ENCODE measurements around the gene RGS14. TPM values are rescaled to one million over a fixed set of nuclear protein-coding genes. Genes with fewer than 3 reads are reported as not detected.

Gene RGS14
- total and polyA plus RNA-seq, 4 donors, result 5.7 to 15.0 (median 9.1) TPM

GRCh38 chr5:177333420-177334154 is 24.1 kb upstream of the RGS14 start:
- ATAC-seq (ENCODE audit: low FRiP score) (no peak), DNase-seq (peak in 1 of 2 donors; percentile 55)
- WGBS, 2 donors, result 78 to 86% methylated on average over 16 of the region's 16 CpGs
- intact Hi-C loops (cut with DNase I), result no loop called here
- Histone ChIP-seq H3K27me3 (ENCODE audit: control insufficient read depth in 1 of 2, insufficient read depth in 2 of 2, low read length in 1 of 2) (no peaks in the 10 kb centered on the region), H3K36me3 (ENCODE audit: control insufficient read depth in 1 of 2, insufficient read depth in 2 of 2, low read length in 1 of 2) (peaks cover 4 to 14% of the 10 kb centered on the region in 2 donors), H3K4me3 (ENCODE audit: low read length in 2 of 2) (no peak overlapping the region), H3K9me3 (ENCODE audit: control insufficient read depth, low read length) (no peaks in the 10 kb centered on the region), H3K4me1 (ENCODE audit: control insufficient read depth in 1 of 2, insufficient read depth in 2 of 2, low read length in 2 of 2) (no peaks in the 10 kb centered on the region), H3K27ac (ENCODE audit: low read depth in 1 of 2, low read length in 2 of 2) (no peak overlapping the region)

GRCh38 chr5:177334155-177334551 is 23.6 kb upstream of the RGS14 start:
- no peaks in the 10 kb centered on the region for H3K4me1 ChIP-seq (ENCODE audit: control insufficient read depth in 1 of 2, insufficient read depth in 2 of 2, low read length in 2 of 2)

GRCh38 chr5:177334781-177335700 is 22.7 kb upstream of the RGS14 start:
- peaks cover 4 to 14% of the 10 kb centered on the region in 2 donors for H3K36me3 ChIP-seq (ENCODE audit: control insufficient read depth in 1 of 2, insufficient read depth in 2 of 2, low read length in 1 of 2)

More at GRCh38 chr5:177334155-177334551, 23.6 kb upstream of the RGS14 start:
- WGBS, 2 donors, result 75 to 77% methylated on average over 15 of the region's 15 CpGs
- intact Hi-C loops (cut with DNase I), result no loop called here
- no peaks in the 10 kb centered on the region for H3K9me3 ChIP-seq (ENCODE audit: control insufficient read depth, low read length)
- no peak overlapping the region for H3K27ac ChIP-seq (ENCODE audit: low read depth in 1 of 2, low read length in 2 of 2)
- H3K36me3 ChIP-seq (ENCODE audit: control insufficient read depth in 1 of 2, insufficient read depth in 2 of 2, low read length in 1 of 2), result peaks cover 4 to 14% of the 10 kb centered on the region in 2 donors
- DNase-seq (peak in 1 of 2 donors; percentile 61), ATAC-seq (ENCODE audit: low FRiP score) (no peak)
- H3K27me3 ChIP-seq (ENCODE audit: control insufficient read depth in 1 of 2, insufficient read depth in 2 of 2, low read length in 1 of 2), result no peaks in the 10 kb centered on the region
- no peak overlapping the region for H3K4me3 ChIP-seq (ENCODE audit: low read length in 2 of 2)

GRCh38 chr5:177335701-177336065 is 22.0 kb upstream of the RGS14 start:
- WGBS, 2 donors, result 86 to 89% methylated on average over 7 of the region's 7 CpGs
- no peaks in the 10 kb centered on the region for H3K4me1 ChIP-seq (ENCODE audit: control insufficient read depth in 1 of 2, insufficient read depth in 2 of 2, low read length in 2 of 2)
- ATAC-seq (ENCODE audit: low FRiP score), result no peak
- H3K27me3 ChIP-seq (ENCODE audit: control insufficient read depth in 1 of 2, insufficient read depth in 2 of 2, low read length in 1 of 2), result no peaks in the 10 kb centered on the region
- no peak overlapping the region for H3K27ac ChIP-seq (ENCODE audit: low read depth in 1 of 2, low read length in 2 of 2)
- H3K4me3 ChIP-seq (ENCODE audit: low read length in 2 of 2), result no peak overlapping the region
- DNase-seq, result no peak
- H3K9me3 ChIP-seq (ENCODE audit: control insufficient read depth, low read length), result no peaks in the 10 kb centered on the region
- intact Hi-C loops (cut with DNase I), result no loop called here
- peaks cover 4 to 14% of the 10 kb centered on the region in 2 donors for H3K36me3 ChIP-seq (ENCODE audit: control insufficient read depth in 1 of 2, insufficient read depth in 2 of 2, low read length in 1 of 2)

More at GRCh38 chr5:177334781-177335700, 22.7 kb upstream of the RGS14 start:
- Histone ChIP-seq H3K27ac (ENCODE audit: low read depth in 1 of 2, low read length in 2 of 2) (no peak overlapping the region), H3K9me3 (ENCODE audit: control insufficient read depth, low read length) (no peaks in the 10 kb centered on the region), H3K4me1 (ENCODE audit: control insufficient read depth in 1 of 2, insufficient read depth in 2 of 2, low read length in 2 of 2) (no peaks in the 10 kb centered on the region), H3K4me3 (ENCODE audit: low read length in 2 of 2) (no peak overlapping the region), H3K27me3 (ENCODE audit: control insufficient read depth in 1 of 2, insufficient read depth in 2 of 2, low read length in 1 of 2) (no peaks in the 10 kb centered on the region)
- ATAC-seq (ENCODE audit: low FRiP score) (no peak), DNase-seq (peak in 1 of 2 donors; percentile 49)
- WGBS, 2 donors, result 84 to 86% methylated on average over 21 of the region's 21 CpGs
- intact Hi-C loops (cut with DNase I), result no loop called here

GRCh38 chr5:177336112-177336511 is 21.6 kb upstream of the RGS14 start:
- DNase-seq (no peak), ATAC-seq (ENCODE audit: low FRiP score) (no peak)
- Histone ChIP-seq H3K36me3 (ENCODE audit: control insufficient read depth in 1 of 2, insufficient read depth in 2 of 2, low read length in 1 of 2) (peaks cover 4 to 12% of the 10 kb centered on the region in 2 donors), H3K27me3 (ENCODE audit: control insufficient read depth in 1 of 2, insufficient read depth in 2 of 2, low read length in 1 of 2) (no peaks in the 10 kb centered on the region), H3K9me3 (ENCODE audit: control insufficient read depth, low read length) (no peaks in the 10 kb centered on the region), H3K4me3 (ENCODE audit: low read length in 2 of 2) (no peak overlapping the region), H3K4me1 (ENCODE audit: control insufficient read depth in 1 of 2, insufficient read depth in 2 of 2, low read length in 2 of 2) (no peaks in the 10 kb centered on the region), H3K27ac (ENCODE audit: low read depth in 1 of 2, low read length in 2 of 2) (no peak overlapping the region)
- intact Hi-C loops (cut with DNase I), result no loop called here
- 70 to 73% methylated on average over 12 of the region's 12 CpGs for WGBS, 2 donors

GRCh38 chr5:177336603-177337494 is 20.9 kb upstream of the RGS14 start:
- ATAC-seq (ENCODE audit: low FRiP score), result no peak
- DNase-seq, result no peak
- no peaks in the 10 kb centered on the region for H3K4me1 ChIP-seq (ENCODE audit: control insufficient read depth in 1 of 2, insufficient read depth in 2 of 2, low read length in 2 of 2)
- no peaks in the 10 kb centered on the region for H3K9me3 ChIP-seq (ENCODE audit: control insufficient read depth, low read length)
- 93% methylated on average over 35 to 36 of the region's 36 CpGs for WGBS, 2 donors
- H3K4me3 ChIP-seq (ENCODE audit: low read length in 2 of 2), result no peak overlapping the region
- H3K27ac ChIP-seq (ENCODE audit: low read depth in 1 of 2, low read length in 2 of 2), result no peak overlapping the region
- intact Hi-C loops (cut with DNase I), result no loop called here
- peaks cover 4 to 12% of the 10 kb centered on the region in 2 donors for H3K36me3 ChIP-seq (ENCODE audit: control insufficient read depth in 1 of 2, insufficient read depth in 2 of 2, low read length in 1 of 2)
- no peaks in the 10 kb centered on the region for H3K27me3 ChIP-seq (ENCODE audit: control insufficient read depth in 1 of 2, insufficient read depth in 2 of 2, low read length in 1 of 2)

- ATAC-seq (ENCODE audit: low FRiP score) (no peak), DNase-seq (no peak)
- no peaks in the 10 kb centered on the region for H3K4me1 ChIP-seq (ENCODE audit: control insufficient read depth in 1 of 2, insufficient read depth in 2 of 2, low read length in 2 of 2)
- intact Hi-C loops (cut with DNase I), result no loop called here
- H3K27ac ChIP-seq (ENCODE audit: low read depth in 1 of 2, low read length in 2 of 2), result no peak overlapping the region
- no peak overlapping the region for H3K4me3 ChIP-seq (ENCODE audit: low read length in 2 of 2)
- no peaks in the 10 kb centered on the region for H3K9me3 ChIP-seq (ENCODE audit: control insufficient read depth, low read length)
- peaks cover 4 to 13% of the 10 kb centered on the region in 2 donors for H3K36me3 ChIP-seq (ENCODE audit: control insufficient read depth in 1 of 2, insufficient read depth in 2 of 2, low read length in 1 of 2)
- WGBS, 2 donors, result 83 to 85% methylated on average over 22 of the region's 22 CpGs
- no peaks in the 10 kb centered on the region for H3K27me3 ChIP-seq (ENCODE audit: control insufficient read depth in 1 of 2, insufficient read depth in 2 of 2, low read length in 1 of 2)
Observed at GRCh38 chr5:177338251-177339106, 19.2 kb upstream of the RGS14 start.

All from aorta (tissue), 5 donors.